ENCODE results near the gene CTTNBP2. TPM values are rescaled to one million over a fixed set of nuclear protein-coding genes. Genes with fewer than 3 reads are reported as not detected.

Gene CTTNBP2
- total RNA-seq, 1 donor from 2014 or later: not detected

DNA sequence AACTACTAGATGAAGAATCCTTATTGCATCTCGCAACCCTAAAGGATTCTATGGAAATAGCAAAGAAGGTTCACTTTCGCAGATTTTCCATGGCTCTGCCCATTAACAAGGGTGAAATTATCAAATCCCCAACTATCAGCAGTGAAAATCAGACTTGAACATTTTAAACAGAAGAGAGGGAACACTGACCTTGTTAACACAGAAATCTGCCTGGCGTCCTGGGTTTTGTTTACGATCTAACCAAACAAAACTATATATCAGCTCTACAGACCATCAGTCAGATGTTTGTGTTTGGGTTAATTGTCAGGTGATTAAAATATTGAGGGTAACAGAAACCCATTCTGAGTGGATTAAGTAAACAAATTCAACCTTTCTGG is 1.9 kb downstream of the CTTNBP2 start:
- DNase-seq (ENCODE audit: low read depth in 2 of 2): no peak

DNA sequence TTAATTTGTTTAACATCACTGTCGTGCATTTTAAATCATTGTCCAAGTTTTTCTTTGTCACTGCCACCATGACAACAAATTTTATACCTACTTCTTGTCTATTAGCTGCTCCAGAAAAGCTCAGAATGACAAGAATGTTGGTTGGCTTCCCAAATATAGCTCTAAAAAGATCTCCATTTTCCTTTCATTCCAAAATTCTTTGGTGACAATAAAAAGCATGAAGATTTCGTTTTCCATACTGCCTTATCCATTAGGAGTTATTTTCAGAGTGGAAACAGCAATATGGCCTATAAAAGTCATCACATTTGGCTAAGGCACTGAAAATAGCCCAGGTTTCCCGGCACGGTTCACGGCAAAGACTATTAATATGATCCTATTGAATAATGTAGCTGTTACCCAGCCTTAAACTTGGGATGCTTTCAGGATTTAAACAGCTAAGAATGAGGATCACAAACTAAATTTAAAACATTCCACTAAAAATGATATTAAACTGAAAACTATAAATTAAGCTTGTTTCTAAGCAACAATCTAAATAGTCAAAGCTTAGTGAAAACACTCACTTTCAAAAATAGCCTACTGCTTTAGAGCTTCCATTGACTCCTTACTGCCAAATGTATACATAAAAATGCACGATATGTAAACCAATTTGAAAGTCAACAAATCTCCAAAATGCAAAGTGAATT is 2.7 kb downstream of the CTTNBP2 start:
- no peak for DNase-seq (ENCODE audit: low read depth in 2 of 2)

DNA sequence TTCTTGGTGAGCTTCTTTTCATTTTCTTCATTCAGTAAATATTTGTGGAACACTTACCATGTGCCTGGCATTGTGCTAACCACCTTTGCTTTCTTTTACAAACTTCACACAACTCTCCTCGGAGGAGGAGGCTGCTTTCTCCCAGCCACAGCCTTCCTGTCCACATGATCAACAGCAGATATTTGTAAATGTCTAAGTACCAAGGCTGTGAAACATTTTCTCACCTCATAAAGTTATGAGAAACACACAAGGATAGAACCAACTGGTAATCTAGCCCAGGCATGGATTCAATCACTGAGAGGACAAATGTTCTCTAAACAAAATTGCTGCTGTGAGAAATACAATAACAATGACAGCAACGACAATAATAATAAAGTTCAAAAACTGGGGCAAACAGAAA is 3.9 kb downstream of the CTTNBP2 start:
- no peak for DNase-seq (ENCODE audit: low read depth in 2 of 2)

DNA sequence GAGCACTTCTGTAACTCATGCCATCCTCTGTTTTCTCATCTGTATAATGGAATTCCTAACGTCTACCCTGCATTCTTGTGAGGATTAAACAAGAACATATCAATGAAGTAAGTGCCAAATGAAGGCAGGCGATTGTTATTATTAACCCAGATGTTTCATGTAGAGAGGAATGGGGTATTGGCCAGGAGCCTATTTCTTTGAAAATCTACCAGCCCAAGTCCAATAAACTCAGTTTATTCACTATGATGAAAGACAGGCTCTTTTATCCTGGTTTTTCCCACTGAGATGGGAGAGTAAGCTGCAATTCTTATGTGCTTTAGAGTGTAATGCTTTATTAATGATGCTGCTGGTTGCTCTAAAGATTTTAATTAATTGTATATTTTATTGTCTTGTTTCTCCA is 9.6 kb downstream of the CTTNBP2 start:
- DNase-seq (ENCODE audit: low read depth in 2 of 2): no peak

DNA sequence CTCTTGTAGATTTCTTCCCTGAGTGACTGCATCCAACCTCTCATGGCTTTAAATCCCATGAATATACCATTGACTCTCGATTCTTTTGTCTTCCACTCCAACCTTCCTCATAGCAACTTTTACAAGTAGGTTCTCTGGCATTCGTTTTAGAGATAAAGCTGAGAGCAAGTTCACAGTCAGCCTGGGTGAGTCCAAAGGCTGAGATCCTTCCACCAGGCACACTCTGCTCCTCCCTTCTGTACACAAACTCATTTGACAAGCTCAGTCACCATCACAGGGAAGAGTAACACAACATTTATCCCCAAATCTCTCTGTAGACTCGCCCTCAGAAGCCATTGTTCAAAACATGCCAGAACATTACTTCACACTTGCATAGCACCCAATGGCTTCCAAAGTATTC is 10.9 kb downstream of the CTTNBP2 start:
- DNase-seq (ENCODE audit: low read depth in 2 of 2): no peak

DNA sequence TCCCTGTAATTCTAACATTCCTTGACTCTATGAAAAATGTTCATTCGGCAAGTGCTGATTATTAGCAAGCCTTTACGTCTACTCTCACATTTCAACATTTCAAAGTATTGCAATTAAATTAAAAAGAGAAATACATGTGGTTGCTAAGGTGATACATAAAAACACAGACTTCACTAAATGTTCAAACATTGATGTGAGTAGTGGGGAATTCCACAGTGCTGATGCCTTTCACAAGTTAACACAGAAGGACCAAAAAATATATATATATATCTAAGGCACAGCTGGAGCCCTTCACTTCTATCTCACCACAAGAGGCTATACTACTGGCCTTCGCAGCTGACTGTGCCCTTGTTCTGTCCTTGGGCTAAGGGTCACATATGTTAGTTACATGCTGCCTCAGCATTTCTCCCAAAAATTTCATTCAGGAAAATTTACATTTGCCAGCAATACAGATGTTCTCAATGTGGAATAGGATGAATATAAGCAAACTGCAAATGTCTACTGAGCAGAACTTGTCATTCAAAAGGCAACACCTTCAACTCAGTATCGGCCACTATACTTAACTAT is 13.9 kb downstream of the CTTNBP2 start:
- DNase-seq (ENCODE audit: low read depth in 2 of 2): no peak

DNA sequence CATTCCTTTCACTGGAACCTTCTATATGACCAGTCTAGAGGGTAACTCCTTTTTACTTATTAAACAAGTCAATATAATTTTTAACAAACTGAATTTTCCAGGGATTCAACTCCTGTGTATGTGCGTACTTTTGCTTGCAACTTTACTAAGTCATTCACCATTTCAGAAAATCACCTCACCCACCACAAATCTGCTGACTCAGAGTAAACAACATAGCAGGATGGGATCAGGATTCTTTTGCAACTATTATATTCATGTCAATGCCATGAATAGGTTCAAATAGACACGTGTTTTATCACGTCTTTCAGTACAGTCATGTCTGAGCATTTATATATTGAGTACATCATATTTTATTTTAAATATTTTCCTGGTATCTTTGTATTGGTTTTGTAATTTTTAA is 14.5 kb downstream of the CTTNBP2 start:
- no peak for DNase-seq (ENCODE audit: low read depth in 2 of 2)

DNA sequence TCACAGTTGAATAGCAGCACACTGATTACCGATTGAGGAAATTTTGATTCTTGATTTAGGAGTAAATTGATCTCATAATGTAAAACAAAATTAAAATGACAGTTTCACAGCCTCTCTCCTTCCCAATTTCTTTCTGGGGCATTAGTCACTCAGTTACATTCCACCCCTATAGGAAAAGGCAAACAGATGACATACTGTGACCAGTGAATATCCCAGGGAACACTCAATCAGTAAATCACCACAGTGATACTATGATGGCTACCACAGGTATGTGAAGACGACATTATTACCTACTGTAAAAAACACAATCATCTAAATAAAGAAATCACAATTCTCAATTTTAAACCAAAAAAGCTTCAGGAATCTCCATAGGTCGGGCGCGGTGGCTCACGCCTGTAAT is 15.5 kb downstream of the CTTNBP2 start:
- DNase-seq (ENCODE audit: low read depth in 2 of 2): no peak

DNA sequence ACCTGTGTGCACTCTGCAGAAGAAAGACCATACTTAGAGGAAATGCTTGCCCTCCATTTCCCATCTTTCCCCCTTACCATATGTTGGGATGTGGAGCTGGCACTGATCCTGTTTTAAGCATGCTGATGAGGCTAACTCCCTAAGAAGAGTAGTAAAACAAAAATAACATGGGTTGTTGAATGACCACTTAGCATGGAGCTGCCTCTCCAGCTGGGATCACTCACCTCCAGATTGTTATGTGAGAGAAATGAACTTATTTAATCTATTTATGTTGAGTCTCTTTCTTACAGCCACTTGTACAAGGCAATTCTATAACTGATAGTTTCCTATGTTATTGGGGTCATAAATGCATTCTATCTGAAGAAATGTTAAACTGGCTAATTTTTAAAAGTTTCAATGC is 17.0 kb downstream of the CTTNBP2 start:
- no peak for DNase-seq (ENCODE audit: low read depth in 2 of 2)

DNA sequence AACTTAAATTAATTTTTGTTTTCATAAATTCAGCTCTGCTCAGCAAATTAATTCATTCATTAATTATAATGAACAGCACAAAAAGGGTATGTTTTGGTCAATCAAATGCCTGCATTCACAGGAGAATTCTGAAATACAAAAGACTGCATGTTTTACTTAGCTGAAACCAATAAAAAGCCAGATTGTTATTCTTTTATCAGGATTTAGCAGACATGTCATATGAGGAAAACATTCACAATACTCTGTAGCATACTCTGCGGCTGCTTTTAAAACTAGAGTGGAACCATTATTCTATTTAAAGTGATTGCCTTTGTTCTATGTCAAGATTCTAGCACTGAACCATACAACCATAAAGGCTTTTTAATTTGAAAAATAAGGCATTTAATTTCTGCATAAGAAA is 19.1 kb downstream of the CTTNBP2 start:
- DNase-seq (ENCODE audit: low read depth in 2 of 2): no peak

DNA sequence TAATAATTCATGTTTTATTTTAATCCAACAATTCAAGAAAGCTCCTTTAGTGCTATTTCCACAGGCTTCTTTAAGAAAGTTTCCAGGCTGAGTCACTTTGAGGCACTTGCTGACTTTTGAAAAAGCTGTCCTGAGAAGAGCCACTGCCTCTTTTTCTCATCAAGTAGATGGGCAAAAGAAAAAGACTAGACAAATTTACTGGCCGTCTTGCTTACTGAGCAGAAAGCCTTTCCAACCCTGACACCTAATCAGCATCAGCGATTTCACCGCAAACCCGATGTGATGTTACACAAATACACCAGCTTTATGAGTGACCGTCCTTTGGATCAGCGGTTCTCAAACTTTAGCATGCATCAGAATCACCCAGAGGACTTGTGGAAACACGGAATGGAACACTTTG is 24.3 kb downstream of the CTTNBP2 start:
- DNase-seq (ENCODE audit: low read depth in 2 of 2): no peak

DNA sequence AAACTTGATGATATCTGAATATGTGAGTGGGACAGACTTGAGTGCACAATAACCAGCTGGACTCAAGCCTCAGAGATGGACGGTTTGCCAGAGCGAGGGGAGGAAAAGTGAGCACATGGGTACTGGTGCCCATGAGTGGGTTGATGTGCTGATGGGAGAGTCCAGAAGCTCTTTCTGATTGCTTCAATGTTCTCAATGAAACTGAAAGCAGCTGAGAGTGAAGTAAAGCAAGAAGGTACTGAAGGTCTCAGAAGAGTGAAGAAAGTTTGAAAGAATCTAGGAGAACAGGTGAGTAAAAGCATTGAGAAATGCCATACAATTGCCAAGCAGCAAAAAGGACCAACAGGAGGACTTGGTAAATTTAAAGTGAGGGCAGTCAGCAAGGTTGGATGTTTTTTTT is 28.6 kb downstream of the CTTNBP2 start:
- no peak for DNase-seq (ENCODE audit: low read depth in 2 of 2)

DNA sequence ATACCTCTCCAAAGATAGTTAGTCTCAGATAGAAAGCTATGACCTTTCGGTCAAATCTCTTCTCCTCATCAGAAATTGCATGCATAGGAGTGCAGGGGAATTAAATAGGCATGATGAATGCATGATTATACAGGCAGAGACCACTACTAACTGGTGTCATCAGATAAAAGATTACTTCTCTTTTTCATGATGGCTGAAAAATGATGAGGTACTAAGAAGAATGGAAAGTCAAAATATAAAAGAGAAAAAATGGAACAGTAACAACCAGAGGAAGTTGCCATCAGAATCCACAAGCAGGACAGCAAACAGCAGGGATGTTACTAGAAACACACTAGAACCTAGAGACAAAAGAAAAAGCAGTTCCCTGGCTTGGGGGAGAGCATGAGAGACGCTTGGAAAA is 31.6 kb downstream of the CTTNBP2 start:
- no peak for DNase-seq (ENCODE audit: low read depth in 2 of 2)

DNA sequence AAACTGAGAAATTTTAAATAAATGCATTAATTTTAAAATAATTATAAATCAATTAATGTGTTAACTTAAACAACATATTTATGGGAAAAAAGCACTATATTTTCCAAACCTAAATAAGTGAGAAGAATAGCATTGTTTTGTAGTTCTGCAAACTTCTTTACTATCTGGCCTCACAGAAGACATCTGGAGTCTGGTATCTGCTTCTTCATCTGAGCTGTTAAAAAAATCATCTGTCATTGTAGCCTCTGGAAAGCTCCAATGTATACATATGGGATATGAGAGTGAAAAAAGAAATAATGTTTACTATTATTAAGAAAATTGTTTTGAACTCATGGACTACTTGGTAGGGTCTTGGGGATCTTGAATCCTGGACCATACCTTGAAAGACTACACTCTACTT is 32.2 kb downstream of the CTTNBP2 start:
- DNase-seq (ENCODE audit: low read depth in 2 of 2): no peak

DNA sequence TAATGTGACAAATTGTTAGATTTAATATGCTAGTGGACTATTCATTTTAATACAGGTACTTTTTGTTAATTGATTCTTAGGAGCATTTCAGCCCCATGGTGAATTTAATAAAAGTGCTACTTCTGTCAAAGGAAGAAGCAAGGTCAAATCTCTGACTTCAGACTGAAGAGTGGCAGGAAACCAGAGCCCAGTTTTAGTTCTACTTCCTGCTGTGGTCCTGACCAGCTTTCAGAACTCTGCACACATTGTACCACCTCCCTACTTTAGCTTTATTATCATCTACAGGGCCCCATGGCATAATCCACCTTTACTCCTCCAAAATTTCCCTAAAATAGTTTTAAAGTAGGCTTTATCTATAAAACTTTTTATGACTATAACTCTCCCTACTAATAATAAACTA is 33.7 kb downstream of the CTTNBP2 start:
- DNase-seq (ENCODE audit: low read depth in 2 of 2): no peak

DNA sequence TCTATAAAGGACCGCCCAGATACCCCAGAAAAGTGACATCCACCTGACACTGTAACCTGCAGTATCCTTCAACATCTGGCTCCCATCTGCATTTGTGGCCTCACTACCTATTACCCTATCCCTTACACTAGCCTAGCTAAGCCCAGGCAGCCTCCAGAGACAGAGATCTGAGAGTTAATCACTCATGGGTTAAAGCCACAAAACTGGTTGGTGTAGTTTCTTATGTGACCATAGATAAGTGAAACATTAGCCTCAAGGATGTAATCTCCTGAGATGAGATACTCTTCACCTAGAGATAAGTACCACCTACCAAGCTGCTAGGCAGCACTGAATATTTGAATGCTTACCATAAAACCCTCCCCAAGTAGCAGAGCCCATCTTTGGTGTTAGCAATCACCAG is 35.4 kb downstream of the CTTNBP2 start:
- DNase-seq (ENCODE audit: low read depth in 2 of 2): no peak

DNA sequence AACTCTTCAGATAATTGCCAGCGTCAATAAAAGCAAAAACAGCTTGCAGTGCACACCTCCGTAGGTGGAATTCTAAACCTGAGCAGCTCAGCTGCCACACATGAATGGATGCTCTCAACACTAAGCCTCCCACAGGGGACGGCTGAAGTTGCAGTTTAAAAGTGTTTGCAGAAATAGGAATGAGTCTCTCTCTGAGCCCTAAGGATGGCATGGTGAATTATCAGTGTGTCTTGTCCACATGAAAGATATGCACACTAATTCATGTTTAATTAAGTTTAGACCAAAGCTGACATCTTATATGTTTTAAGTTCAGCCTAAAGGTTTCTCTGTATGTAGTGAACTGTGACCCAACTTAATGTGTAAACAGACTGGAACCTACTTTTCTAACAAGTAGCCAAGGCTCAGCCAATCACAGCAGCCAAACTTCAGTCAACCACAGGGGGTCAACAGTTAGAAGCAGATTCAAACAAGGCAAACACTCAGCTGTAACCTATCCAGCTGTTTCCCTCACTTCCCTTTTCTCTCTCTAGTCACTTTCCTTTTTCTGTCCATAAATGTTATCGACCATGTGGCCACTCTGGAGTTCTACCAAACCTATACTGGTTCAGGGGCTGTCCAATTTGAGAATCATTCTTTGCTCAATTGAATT is 38.1 kb downstream of the CTTNBP2 start:
- no peak for DNase-seq (ENCODE audit: low read depth in 2 of 2)

DNA sequence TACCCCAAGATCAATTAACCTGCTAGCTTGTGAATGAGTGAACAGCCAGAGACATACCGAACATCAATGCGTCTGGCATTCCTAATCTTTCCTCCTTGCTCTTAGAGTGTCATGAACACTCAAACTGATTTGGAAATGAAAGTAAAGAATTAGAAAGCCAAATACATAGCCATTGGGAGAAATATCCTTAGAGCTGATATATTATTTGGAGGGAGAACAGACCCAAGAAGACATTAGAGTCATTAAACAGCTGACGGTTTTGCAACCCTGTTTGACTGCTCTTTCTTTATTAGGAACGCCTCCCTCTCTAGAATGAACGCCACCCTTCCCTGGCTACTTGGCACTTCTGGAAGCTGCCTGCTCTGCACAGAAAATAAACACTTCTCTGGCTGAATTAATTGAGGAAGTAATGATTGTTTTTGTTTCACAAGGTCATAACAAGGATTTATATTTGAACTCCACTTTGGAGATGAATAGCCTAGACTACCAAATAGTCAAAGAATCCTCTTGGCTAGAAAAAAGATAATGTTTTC is 42.8 kb downstream of the CTTNBP2 start:
- DNase-seq (ENCODE audit: low read depth in 2 of 2): no peak

DNA sequence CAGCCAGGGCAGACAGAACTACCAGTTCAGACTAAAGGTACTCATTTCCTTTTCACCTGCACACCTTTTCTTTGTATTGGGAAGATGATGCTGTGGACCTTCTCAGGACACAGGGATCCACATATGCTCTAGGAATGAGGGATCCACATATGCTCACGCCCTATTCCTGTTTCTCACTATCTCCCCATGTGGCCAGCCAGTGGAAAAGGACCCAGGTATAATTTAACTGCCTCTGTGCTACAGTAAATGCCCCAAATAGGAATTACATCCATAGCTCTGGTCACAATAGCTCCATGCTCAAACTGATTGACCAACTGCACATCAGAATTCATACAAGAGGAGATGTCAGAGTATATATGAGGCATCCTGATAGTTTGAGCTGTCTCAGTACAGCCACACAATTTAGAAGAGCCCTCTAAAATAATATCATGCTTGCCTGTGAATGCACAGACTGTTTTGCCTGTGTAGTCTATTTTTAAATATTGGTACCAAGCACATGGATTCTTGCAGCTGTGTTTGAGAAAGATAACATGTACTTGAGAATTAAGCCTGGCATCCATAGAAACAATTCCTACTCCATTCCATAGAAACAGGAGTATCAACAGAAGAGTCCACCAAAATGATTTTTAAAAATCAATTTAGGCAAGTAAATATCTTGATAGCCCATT is 43.7 kb downstream of the CTTNBP2 start:
- DNase-seq (ENCODE audit: low read depth in 2 of 2): no peak

DNA sequence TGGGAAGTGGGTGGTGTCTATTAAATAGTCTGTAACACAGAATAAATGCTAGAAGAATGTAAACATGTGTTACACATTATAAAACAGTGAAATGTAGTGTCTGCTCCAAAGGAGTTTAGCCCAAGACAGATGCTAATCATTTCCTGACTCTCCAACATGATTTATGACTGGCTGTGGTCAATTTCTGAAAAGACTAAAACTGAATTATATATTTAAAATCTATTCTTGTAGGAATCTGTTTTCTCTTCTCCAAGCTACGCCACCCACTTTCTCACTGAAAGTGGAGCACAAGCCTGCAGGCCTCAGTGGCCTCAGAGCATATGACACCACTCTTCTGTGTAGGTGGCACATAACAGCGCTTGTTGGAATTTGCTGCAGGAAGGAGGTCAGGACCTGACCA is 44.4 kb downstream of the CTTNBP2 start:
- no peak for DNase-seq (ENCODE audit: low read depth in 2 of 2)

DNA sequence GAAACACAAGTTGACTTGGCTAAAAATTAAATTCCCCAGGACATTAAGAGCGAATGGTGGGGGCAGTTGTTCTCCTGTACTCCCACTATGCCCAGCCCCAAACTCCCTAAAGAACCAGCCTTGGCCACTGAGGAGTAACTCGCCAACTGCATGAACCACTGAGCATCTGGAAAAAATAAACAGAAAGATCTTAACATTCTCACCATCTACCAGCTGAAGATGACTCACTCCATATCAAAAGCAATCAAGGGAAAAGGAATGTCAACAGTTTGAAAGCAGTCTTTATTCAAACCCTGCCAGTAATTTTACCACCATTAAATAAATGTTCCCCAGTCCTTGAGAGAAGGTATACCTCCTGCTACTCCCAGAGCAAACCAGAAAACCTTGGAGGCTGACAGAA is 45.4 kb downstream of the CTTNBP2 start:
- no peak for DNase-seq (ENCODE audit: low read depth in 2 of 2)

DNA sequence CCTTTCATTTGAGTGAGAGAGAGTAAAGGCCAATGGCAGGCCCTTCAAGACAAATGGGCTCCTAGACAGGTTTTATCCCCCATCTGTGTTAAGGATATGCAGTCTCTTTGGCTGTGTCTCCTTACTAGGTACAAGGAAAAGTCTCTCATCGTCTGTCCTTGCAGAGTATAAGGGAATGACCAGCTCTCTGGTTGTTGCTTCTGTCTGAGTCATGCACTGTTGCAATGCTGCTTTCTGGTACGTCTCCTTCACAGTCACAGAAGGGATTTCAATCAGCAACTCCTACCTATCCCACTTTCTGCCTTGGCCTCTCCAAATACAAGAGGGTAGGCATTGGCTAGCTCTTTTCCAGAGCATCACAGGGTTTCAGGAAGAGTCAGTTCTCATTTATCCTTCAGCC is 48.1 kb downstream of the CTTNBP2 start:
- DNase-seq (ENCODE audit: low read depth in 2 of 2): no peak

DNA sequence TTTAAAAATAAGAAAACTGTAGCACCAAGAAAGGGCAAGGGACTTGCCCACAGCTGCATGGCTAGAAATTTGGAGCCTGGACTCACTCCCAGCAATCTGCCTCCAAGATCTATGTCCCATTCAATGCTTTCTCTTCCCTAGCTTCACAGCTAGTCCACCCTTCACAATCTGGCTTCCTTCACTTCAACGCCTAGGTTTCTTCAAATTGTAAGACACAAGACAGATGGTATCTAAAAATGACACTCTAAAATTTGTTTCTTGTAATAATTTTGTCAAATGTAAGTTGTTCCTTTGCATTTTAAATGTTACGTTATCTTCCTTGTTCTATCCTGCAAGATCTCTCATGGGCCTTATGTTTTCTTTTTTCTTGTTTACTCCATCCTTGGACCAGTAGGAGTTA is 48.6 kb downstream of the CTTNBP2 start:
- DNase-seq (ENCODE audit: low read depth in 2 of 2): no peak

Data from lung microvascular endothelial cell (primary cell).